M059J (cell line): ENCODE data around the gene TNFRSF18. TPM values are rescaled to one million over a fixed set of nuclear protein-coding genes. Genes with fewer than 3 reads are reported as not detected.

Source experiments
- DNase-seq: peaks from one replicate; pipeline ENCODE4 v3.0.0-alpha.2; 2012; ENCODE audit warnings: low read depth
- total RNA-seq: library from RNA; depleted of rRNA; stranded (reverse); fragments of >200 nt; shearing (Covaris generic); gene quantifications from 2 replicates; pipeline ENCODE4 v1.2.3, GENCODE V29; 2014

Gene TNFRSF18
- total RNA-seq, 1 experiment from 2014 or later = not detected

DNA sequence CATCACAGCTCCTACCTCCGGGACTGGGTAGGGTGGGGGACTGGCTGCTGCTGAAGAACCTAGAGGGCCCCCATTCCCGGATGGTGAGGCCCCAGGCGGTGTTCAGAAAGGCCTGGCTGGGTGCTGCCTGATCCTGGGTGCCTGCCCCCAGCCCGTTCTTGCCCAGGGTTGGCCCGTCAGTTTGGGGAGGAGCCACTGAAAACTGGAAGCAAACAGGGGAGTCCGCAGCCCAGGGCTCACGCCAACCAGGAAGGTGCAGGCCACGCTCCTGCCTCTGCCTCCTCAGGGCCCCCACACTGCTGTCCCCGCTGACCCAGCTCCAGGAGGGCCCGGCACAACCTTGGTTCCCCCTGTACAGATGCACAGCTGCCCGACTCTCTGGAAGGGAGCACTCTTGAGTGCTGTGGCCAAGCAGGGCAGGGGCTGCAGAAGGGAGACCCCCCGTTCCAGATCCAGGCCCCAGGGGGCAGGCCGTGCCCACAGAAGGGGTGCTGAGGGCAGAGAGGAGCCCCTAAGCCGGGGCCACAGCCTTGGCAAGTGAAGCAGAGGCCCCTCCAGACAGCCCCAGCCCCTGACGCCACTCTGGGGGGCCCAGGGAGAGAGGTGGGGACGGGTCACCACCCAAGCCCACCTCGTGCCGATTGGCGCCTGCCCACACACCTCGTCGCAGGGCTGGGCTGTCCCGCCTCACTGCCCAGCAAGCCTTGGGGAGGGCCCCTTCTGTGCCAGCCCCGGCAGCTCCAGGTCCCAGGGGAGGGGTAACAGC lies 34.6 kb upstream of the TNFRSF18 start:
- no peak for DNase-seq

DNA sequence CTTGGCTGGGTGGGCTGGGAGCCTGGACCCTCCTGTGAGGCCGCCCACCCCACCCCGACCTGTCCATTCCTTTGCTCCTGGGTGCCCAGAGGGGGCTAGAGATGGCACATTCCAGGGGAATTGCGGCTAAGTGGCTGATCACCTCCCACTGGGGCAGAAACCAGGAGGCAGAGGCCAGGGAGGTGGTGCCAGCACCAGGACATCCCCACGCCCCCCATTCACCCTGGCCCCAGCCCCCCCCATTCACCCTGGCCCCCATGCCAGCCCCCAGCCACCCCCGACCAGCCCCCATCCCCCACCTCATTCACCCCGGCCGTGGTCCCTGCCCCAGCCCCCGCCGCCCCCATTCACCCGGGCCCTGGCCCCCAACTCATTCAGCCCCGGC lies 33.9 kb upstream of the TNFRSF18 start:
- no peak for DNase-seq

DNA sequence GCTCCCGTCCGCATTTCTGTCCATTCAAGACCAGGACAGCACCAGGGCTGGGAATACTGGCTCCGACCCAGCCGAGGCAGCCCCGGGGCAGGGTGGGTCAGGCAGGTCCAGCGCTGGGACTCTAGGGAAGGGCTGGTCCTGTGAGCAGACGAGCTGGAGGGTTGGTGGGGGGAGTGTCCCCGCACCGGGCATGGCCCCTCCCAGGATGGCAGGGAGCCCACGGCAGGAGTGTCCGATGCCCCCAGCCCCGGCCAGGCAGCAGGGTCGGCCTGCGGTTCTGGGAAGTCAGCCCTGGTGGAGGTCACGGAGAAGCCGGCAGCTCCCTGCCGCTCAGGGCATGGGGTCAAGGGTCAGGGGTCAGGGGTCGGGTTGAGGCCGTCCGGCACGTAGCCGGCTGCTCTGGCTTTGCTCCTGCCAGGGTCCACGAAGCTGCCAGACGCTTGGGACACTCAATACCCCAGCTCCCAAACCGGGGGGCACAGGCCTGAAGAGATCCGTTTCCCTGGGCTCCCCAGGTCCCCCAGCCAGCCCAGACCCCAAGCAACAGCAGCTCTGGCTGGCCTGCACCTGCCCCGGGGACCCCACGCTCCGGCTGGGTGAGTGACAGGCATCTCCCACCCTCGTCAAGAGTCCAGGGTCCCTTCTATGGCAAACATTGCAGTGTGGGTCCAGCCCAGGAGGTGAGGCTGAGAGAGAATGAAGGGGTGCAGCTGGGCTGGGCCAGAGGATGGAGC lies 33.4 kb upstream of the TNFRSF18 start:
- peak; percentile 27 for DNase-seq

DNA sequence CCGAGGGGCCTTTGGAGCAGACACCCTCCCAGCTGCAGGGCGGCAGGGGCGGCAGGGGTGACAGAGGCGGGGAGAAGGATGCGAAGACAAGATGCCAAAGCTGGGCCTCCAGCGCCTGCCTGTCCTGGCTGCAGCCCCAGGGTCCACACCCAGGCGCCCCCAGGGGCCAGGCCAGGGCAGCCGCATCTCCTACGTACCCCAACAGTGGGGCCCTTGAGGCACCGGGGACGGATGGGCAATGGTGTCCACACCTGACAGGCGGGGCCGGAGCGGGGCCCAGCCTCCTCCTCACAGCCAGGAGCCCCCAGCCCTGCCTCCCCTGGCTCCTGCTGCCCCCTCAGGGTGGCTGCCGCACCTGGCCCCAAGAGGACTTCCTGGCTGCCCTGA lies 32.8 kb upstream of the TNFRSF18 start:
- DNase-seq = no peak

DNA sequence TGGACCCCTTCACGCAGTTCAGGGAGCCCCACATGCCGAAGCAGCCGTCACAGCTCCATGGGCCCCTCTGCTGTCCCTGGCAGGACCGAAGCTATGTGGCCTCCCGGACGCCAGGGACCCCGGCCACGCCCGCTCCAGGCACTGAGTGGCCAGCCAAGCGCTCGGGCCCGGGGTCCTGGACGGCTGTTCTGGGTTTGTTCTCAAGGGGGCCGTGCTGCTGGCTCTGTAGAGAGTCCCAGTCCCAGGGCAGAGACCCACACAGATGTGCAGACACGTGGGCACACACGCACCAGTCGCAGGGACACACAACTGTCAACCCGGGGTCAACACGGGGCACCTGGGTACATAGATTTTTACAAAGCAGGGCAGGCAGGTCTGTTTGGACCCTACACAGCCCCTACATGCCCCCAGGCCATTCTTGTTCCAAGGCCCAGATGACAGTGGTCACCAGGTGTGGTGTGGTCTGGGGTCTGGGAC lies 32.3 kb upstream of the TNFRSF18 start:
- DNase-seq = no peak

DNA sequence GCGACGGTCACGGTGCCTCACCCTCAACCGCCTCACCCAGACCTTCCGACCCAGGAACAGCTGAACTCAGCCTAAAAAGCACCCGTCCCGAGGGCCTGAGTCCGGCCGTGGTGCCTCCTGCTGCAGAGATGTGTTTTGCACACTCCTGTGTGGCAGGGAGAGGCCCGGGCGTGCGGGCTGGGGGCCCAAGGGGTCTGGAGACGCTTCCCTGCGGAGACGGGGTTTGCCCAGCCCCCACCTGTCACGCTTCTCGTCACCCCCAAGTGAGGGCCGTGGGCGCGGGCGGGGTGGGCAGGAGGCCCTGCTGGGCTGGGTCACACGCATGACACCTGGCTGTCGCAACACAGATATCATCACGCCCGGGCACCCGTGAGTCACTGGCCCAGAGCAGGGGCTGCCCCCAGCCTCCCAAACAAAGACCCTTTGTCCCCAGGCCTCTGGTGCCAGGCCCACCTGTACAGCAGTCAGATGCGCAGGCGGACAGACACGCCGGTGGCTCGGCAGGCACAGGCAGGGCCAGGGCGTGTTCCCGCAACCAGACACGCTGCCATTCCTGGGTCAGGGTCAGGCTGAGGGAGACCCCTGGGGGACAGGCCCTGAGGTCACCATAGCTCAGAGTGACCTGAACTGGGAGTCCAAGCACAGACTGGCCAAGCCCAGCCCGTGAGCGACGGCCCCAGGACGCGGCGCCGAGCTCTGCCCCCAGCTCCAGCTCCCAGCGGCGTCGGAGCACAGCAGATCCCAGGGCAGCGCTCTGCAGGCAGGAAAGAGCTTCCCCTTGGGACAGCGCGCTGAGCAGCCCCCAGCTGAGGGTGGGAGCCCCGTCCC lies 31.7 kb upstream of the TNFRSF18 start:
- no peak for DNase-seq

DNA sequence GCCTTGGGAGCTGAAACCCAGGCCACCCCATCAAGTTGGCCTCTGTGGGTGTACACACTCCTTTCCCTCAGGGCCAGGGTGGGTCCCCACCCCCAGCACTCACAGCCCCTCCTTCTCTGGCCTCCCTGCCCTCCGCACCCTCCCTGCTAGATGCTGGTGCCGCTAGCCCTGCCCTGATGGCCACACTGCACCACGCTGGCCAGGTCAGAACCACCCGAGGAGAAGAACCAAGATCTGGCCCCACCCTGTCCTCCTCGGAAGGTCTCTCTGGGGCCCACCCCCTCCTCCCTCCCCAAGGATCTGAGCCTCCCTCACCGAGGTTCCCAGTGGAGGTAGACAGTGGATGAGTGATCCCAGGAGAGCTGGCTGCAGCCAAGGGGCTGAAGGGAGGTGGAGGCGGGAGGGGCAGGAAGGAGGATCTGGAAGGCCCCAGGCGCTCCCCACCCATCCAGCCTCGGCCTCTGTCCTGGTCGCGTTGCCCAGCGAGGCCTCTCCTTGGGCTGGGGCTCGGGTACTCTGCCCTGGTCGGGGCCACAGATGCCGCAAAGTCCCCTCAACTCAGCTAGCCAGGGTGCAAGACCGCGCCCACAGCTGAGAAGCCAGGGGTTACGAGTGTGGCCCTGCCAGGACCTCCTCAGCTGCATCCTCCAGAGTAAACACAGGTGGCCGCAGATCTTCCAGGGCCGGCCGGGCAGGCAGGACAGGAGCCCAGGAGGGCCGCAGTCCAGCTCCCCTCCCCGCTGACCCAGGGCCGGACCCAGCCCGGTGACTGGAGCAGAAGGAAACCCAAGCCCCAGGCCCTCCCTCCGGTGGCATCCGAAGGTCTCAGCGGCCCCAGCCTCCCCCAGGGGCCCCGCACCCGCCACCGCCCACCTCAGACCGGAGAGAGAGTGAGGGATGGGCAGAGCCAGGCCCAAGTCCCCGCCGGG lies 30.8 kb upstream of the TNFRSF18 start:
- DNase-seq = no peak

DNA sequence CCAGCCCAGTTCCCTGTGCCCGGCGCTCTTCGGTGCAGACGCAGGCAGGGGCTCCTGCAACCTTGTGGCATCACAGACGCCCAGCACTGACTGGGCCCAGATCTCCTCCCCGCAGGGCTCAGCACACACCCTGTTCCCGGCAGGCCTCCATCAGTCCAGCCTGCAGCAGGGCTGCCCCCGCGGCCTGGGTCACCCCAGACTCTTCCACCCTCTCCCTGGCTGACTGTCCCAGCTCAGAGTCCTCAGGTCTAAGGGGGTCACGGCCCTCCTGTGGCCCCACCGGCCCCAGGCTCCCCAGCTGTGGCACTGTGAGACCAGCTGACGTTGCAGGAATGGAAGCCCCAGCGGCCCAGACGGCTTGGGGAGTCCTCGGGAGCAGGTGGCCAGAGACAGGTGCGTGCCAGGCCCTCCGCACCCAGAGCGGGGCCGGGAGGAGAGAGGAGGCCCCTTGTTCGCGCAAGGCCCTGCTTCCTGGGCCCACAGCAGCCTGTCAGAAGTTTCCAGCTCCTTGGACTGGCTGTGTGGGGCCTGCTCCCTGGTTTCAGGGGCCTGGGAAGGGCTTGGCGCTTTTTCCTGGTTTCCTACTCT lies 29.9 kb upstream of the TNFRSF18 start:
- DNase-seq = no peak

DNA sequence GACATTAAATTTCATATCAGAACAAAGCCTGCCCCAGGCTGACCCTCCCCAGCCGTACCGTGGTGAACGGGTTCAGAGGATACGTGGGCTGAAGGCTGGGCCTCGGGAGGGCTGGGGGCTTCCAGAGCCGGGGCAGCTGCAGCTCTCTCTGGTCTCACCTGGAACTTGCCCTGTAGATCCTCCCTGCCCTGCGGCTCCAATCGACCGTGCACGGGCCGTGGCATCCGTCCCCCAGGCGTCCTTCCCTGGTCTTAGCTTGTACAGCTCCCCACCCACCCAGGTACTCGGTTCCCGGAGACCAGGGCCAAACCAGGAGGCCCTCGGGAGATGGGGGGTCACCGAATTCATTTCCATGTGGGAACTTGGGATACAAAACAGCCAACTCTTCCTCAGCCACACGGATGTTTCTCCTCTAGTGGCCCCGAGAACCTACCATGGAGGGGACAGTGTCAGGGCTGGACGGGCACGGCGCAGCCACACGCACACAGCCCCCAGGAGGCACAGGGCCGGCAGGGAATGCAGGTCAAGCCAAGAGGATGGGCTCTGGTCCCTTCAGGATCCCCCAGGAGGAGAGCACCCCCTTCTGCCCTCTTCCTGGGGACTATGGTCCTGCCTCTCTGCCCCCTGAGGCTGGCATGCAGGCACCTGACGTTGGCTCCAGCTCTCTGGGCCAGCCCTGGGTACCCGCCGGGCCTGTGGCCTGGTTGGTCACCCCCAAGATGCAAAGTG lies 28.8 kb upstream of the TNFRSF18 start:
- DNase-seq = no peak

DNA sequence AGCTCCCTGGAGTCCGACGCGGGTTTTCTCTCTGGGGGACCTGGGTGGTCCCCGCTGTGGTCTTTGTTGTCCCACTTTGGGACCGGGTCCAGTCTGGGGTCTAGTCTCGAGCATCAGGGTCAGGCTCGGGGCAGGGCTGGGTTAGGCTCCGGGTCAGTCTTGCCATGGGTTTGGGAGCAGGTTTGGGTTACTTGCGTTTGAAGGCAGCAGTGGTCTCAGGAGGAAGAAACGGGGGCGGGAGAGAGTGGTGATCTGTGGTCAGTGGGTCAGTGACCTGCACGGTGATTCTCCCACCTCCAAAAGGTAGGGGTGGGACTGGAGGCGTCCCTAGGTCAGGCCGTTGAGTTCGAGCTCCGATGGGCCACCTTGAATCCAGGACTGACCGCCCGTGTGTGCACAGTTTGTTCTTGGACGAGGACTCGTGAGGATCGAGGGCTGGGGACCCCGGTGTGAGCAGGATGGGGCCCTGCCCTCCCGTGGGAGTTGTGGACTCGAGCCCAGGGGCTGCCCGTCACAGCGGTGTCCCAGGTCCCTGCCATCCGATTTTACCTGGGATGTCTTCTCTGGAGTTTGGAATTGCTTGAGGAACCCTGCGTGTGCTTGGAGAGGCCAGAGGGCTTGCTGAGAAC lies 27.9 kb upstream of the TNFRSF18 start:
- DNase-seq = no peak

DNA sequence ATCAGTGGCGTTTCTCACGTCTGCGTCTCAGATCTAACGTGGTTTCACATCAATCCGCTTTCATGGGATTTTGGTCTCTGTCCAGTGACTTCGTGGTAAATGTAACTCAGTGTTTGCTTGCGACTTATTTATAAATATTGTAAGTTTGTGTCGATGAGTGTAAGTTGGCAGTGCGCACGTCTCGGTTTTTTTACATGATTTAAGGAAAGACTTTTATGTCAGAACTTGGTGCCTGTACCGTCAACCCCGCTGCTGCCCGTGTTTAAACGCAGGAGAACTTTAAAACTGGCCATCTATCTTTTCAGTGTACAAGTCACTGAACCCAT lies 27.1 kb upstream of the TNFRSF18 start:
- DNase-seq = no peak

DNA sequence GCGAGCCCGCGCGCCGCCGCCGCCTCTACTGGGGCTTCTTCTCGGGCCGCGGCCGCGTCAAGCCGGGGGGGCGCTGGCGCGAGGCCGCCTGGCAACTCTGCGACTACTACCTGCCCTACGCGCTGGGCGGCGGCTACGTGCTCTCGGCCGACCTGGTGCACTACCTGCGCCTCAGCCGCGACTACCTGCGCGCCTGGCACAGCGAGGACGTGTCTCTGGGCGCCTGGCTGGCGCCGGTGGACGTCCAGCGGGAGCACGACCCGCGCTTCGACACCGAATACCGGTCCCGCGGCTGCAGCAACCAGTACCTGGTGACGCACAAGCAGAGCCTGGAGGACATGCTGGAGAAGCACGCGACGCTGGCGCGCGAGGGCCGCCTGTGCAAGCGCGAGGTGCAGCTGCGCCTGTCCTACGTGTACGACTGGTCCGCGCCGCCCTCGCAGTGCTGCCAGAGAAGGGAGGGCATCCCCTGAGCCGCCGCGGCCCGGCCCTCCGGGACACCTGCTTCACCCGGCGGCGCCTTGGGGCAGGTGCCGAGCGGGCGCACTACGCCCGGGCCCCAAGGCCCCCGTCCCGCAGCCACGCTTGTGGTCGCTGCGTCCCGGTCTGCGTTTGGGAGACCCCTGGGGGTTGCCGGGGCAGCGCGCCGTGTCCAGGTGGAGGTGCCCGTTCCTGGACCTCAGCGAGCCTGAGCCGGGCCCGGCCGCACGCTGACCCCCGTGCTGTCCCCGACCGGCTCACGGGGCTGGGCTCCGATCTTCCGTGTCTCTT lies 26.6 kb upstream of the TNFRSF18 start:
- DNase-seq = no peak

DNA sequence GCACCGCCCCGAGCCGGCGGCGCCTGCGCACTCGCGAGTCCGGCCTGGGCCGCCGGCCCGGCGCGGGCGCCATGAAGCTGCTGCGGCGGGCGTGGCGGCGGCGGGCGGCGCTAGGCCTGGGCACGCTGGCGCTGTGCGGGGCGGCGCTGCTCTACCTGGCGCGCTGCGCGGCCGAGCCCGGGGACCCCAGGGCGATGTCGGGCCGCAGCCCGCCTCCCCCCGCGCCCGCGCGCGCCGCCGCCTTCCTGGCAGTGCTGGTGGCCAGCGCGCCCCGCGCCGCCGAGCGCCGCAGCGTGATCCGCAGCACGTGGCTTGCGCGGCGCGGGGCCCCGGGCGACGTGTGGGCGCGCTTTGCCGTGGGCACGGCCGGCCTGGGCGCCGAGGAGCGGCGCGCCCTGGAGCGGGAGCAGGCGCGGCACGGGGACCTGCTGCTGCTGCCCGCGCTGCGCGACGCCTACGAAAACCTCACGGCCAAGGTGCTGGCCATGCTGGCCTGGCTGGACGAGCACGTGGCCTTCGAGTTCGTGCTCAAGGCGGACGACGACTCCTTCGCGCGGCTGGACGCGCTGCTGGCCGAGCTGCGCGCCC lies 25.9 kb upstream of the TNFRSF18 start, which contains the start of gene B3GALT6:
TSS of gene B3GALT6 (plus strand) at position 30 of the 588 bp plus-strand sequence. CDS start at position 72, 42 bp downstream.
- no peak for DNase-seq

DNA sequence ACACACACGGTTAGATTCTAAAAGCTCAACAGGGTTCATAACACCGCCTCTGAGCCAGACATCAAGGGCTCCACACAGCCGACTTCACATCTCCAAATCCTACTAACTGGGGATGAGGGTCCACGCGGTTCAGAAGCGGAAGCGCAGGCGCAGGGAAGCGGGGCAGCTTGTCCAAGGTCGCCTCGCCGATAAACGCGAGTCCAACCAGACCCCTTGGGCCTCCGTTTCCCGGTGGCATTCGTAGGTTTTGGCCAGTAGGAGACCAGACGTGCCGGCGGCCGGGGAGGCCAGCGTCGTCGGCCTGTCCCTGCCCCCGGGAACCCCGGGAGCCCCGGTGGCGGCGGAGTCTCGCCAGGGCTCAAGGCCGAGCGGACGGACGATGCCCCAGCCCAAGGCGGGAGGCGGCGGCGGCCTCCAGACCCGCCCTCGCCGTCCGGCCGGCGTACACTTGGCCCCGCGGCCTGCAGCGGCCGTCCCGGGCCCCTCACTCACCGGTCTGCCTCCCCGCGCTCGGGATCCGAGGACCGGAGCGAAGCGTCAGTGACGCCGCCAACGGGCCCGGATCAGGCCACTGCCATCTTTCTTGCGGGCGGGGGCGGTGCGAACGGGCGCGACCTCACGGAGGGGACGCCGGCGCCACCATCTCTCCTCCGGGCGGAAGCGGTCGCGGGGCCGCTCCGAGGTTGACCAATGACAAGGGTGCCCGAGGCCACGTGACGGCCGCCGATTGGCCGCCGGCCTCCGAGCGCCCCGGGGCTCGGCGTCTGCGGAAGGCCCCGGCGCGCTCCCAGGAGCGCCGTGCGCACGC lies 25.2 kb upstream of the TNFRSF18 start, which contains the start of gene SDF4:
TSS of gene SDF4 (minus strand) at position 602 of the 808 bp plus-strand sequence. CDS start 3,229 bp downstream, outside the sequence.
- peak; percentile 94 for DNase-seq

DNA sequence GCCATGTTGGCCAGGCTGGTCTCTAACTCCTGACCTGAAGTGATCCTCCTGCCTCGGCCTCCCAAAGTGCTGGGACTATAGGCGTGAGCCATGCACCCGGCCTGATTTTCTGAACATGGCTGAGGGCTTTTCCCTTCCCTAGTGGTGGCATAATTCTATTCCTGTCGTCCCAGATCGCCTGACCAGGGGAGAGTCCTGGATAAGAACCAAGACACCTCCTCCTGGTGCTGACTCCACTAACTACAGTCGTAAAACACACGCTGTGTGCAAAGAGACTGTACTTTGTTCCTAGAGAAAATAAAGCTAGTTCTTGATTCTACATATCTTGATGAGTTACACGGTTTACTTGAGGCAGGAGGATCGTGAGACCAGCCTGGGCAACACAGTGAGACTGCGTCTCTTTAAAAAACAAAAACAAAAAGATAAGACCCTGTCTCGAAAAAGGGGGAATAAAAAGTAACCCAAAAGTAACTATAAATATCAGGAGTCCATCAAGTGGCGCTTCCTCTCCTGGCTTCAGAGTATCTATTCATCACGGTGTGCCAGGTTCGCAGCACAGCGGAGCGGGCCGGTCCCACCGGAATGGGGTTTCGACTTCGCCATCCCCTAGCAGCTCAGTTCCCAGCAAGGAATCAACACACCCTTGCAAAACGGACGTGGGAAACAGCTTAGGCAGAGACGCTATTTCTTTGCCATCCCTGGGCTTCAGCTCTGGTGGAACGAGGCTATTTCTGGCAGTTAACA lies 24.4 kb upstream of the TNFRSF18 start:
- DNase-seq = peak; percentile 61

DNA sequence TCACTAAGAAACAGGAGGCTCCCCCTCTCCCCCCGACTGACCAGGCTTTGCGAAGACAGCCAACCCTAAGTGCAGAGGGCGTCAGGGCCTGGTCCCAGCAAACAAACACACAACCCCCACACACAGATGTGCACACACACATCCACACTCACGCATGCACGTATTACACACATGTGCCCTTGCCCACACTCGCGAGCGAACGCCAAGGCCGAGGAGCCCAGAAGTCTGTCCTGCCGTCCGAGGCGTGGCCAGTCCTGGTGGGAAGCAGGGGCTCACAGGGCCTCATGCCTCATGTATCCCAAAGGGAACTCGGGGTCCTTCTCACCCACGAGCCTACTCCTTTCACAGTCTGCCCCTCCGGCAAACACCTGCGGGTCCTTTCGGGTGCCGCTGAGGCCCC lies 23.4 kb upstream of the TNFRSF18 start:
- DNase-seq = no peak
